Suppressor macrophage (primary cell): Measurements from ENCODE around the gene CD40LG.

Experiments used
- DNase-seq, 4 experiments: peaks; one replicate each; pipeline ENCODE4 v3.0.0-alpha.2; 2020 to 2022

CD40LG gene

DNA sequence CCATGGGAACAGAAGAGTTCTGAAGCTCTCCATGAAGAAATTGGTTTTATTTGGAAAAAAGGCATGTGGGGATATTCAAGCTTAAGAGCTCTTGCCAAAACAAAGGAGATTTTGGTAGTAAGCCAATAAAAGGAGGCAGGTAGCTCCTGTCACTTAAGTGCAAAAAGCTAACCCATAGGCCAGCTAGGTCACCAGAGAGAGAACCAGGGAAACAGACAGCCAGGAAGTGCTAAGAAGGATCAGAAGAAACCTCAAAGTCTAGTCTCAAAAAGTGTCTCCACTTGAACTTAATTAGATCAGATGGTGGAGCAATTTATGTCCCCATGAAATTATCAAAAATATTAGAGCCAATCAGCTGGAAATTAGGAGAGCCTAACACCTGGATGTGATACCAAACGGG is 49.2 kb downstream of the CD40LG start:
- DNase-seq: no peak

DNA sequence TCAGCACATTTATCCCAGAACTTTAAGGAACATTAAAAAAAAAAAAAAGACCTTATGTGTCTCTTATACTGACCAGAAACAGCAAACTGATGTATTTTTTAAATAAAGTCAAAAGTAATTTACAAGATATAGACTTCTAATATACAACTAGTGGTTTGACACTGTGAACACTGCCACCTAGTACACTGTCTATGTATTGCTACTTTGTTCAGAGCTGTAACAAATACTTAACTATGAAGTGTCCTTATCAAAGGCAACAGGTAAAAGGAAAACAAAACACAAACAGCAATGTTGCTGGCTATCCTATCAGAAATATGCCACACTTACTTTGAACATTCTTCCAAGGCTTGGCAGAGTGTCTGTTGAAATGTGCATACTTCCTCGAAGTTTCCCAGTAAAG is 60.4 kb downstream of the CD40LG start:
- peak in 2 of 4 experiments; percentile 12 to 21 for DNase-seq
